ENCODE data around the gene STK38L. TPM values are rescaled to one million over a fixed set of nuclear protein-coding genes. Genes with fewer than 3 reads are reported as not detected.
A peak's percentile ranks its signal among the peaks of the same experiment; 100 is the strongest.
"Not testable (repeated sequence)": the region's sequence is repeated elsewhere in the genome, so short reads cannot be mapped to it uniquely, and the experiment has no call there.

Gene STK38L
- total RNA-seq, 1 experiment from 2014 or later = 39.6 TPM

DNA sequence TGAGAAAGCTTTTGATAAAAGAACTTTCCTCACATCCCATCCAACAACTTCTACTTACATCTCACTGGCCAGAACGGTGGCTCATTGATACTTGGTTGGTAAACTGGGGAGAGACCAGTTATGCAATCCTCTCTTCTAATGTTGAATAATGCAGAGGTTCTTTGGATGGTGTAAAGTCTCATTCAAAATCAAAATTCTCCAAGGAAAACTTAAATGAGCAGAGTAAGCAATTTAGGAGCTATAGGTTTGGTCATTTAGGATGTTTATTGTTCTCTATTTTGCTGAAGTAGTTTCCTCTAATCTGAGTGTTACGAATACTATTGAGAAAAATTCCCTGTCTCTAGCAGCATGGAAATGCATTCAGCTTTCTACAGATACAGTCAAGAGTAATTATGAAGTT lies 26.5 kb upstream of the STK38L start:
- no peak overlapping the region for H3K27ac ChIP-seq
- H3K27me3 ChIP-seq = no peaks in the 10 kb centered on the region
- H3K9me3 ChIP-seq (replicated peaks) = 0 out of 2 replicates have a peak, but pooled peaks cover 3% of the 10 kb centered on the region
- H3K4me3 ChIP-seq = no peak overlapping the region
- H3K36me3 ChIP-seq = no peaks in the 10 kb centered on the region
- H3K4me1 ChIP-seq = no peaks in the 10 kb centered on the region
- no peak for DNase-seq

DNA sequence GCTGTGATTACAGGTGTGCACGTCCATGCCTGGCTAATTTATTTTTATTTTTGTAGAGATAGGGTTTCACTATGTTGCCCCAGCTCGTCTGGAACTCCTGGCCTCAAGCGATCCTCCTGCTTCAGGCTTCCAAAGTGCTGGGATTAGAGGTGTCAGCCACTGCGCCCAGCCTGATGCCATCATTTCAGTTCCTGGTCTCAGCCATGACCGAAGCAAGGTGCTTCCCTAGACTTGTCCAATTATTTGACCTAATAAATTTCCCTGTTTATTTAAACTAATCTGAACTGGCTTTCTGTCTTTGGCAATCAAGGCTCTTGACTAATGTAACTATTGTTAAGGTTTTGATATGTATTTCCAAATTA lies 24.4 kb upstream of the STK38L start:
- DNase-seq = no peak
- Histone ChIP-seq H3K27me3 (no peaks in the 10 kb centered on the region), H3K4me3 (no peak overlapping the region), H3K4me1 (no peaks in the 10 kb centered on the region), H3K27ac (no peak overlapping the region), H3K36me3 (no peaks in the 10 kb centered on the region), H3K9me3 (replicated peaks) (0 out of 2 replicates have a peak, but pooled peaks cover 3% of the 10 kb centered on the region)

DNA sequence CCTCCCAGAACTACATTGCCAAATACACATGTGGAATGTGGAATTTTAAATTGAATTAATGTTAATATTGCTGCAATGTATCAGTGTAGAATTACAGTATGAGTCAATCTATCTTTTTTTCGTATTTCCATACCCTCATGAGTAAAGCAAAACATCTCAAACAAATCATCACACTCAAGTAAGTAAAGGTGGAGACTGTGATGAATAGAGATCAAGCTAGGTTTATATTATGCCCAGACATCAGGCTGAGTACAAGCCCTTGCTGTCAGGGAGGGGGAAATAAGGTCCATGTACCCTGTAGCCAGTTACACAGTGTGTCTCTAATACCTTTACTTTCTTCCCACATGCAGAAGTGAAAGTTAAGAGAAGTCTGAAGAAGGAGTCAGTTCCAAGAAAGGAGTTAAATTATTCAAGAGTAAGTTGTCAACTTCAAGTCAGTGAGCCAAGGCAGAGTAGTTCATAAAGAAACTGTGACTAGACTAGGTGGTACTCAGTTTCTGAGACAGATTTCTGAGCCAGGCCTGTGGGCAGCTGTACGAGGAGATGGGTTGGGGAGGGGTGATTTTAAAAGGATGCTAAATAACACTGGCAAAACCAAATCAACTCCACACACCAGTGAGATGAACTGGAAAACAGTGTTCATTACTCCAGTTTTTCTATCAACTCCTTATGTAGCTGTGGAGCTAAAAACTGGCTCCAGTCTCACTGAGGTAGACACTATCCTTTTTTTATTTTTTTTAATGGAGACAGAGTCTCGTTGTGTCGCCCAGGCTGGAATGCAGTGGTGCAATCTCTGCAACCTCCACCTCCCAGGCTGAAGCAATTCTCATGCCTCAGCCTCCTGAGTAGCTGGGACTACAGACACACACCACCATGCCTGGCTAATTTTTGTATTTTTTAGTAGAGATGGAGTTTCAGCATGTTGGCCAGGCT lies 23.8 kb upstream of the STK38L start:
- no peak overlapping the region for H3K27ac ChIP-seq
- no peak for DNase-seq
- H3K4me1 ChIP-seq = no peaks in the 10 kb centered on the region
- 0 out of 2 replicates have a peak, but pooled peaks cover 3% of the 10 kb centered on the region for H3K9me3 ChIP-seq (replicated peaks)
- H3K4me3 ChIP-seq = no peak overlapping the region
- H3K27me3 ChIP-seq = no peaks in the 10 kb centered on the region
- H3K36me3 ChIP-seq = no peaks in the 10 kb centered on the region

DNA sequence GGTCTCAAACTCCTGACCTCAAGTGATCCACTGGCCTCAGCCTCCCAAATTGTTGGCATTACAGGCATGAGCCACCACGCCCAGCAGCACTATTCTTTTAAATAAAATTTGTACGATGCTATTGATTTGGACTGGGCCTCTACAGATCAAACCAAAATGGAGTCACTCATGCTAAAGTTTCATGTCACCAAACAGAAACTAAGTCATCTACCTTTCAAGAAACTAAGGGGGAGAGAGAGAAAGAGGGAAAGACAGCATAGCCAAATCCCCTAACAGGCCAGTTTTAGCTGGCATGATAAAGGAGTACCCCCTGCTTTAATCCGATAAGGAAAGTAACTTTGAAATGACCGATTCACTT lies 23.1 kb upstream of the STK38L start:
- peaks cover 2% of the 10 kb centered on the region; the same call in 1 of the 2 replicates for H3K4me1 ChIP-seq
- H3K9me3 ChIP-seq (replicated peaks) = 0 out of 2 replicates have a peak, but pooled peaks cover 3% of the 10 kb centered on the region
- H3K36me3 ChIP-seq = no peaks in the 10 kb centered on the region
- no peak for DNase-seq
- H3K27ac ChIP-seq = no peak overlapping the region
- H3K27me3 ChIP-seq = no peaks in the 10 kb centered on the region
- no peak overlapping the region for H3K4me3 ChIP-seq

DNA sequence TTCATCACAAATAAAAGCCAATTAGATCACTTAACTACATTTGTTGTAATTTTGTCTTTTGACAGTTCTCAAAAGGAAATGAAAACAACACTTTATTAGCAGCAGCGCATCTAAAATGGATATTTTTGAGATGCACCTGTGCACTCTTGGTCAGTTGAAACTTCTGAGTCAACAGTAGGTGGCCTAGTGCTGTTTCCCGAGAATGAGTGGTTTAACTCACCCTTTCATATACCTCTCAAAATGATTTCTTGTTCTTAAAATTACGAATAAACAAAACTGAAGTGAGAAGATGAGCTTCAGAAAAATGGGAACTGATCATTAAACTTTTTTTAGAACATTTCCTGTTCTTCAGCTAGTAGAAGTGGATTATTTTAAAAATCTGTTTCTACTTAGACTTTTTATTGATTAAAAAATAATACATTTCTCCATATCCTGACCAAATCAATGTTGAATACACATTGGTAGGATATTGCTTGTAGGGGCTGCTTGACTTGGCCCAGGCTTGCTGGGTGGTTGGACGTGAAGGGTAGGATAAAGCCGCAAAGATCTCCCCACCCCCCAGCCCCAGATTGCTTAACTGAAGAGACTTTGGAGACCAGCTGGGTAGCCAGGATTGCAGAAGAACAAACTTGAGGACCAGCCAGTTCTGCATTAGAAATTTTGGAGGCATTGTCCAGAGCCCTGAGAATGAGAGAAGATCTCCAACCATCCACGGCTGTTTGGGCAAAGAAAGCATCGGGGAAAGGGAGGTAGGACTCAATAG lies 22.3 kb upstream of the STK38L start:
- peaks cover 10% of the 10 kb centered on the region for H3K4me1 ChIP-seq
- no peak for DNase-seq
- H3K4me3 ChIP-seq = no peak overlapping the region
- H3K9me3 ChIP-seq (replicated peaks) = 0 out of 2 replicates have a peak, but pooled peaks cover 3% of the 10 kb centered on the region
- H3K27ac ChIP-seq = no peak overlapping the region
- H3K36me3 ChIP-seq = no peaks in the 10 kb centered on the region
- no peaks in the 10 kb centered on the region for H3K27me3 ChIP-seq

DNA sequence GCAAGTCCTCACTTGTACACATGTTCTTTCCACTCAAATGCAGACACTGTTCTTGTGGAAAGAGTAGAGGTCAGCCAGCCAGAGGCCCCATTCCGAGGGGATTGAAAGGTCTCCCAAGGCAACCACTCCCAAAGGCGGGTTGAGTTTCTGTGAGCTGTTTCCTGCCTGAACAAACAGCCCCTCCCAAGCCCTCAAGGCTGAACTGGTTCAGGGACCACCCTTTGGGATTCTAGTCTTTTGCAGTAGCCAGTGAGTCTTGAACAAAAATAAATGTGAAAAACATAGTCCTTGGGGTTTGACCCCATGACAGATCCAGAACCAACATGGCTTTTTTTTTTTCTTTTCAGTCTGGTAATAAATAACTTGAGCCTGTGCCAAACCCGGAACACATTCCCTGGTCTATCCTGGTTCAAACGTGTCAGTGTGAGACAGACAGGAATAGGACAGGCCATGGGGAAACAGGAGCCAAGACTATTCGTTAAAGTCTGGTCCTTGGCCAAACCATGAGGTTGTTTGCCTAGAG lies 17.6 kb upstream of the STK38L start:
- Histone ChIP-seq H3K9me3 (replicated peaks) (0 out of 2 replicates have a peak, but pooled peaks cover 2% of the 10 kb centered on the region), H3K27me3 (no peaks in the 10 kb centered on the region), H3K27ac (peak overlapping the region; percentile 14; the same call in 1 of the 2 replicates), H3K4me1 (peaks cover 12% of the 10 kb centered on the region), H3K4me3 (peak overlapping the region; percentile 23), H3K36me3 (no peaks in the 10 kb centered on the region)
- DNase-seq = peak; percentile 58 to 69

DNA sequence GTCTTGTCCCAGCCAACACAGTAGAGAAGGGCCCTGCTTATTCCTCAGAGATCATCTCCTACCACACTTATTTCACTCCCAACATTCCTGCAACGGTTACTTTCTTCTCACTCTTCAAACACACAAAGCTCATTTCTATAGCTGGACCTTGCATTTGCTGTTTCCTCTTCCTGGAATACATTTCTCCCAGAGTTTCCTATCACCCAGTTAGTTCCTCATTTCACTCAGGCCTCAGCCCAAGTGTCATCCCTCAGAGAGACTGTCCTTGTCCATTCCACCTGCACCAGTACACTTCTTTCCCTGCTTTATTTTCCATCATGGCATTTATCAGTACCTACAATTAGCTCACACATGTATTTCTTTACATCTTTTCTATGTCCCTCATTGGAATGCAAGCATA lies 14.7 kb upstream of the STK38L start:
- Histone ChIP-seq H3K4me1 (peaks cover 12% of the 10 kb centered on the region), H3K36me3 (no peaks in the 10 kb centered on the region), H3K27me3 (no peaks in the 10 kb centered on the region), H3K9me3 (replicated peaks) (no peaks in the 10 kb centered on the region), H3K27ac (no peak overlapping the region), H3K4me3 (no peak overlapping the region)
- DNase-seq = no peak

DNA sequence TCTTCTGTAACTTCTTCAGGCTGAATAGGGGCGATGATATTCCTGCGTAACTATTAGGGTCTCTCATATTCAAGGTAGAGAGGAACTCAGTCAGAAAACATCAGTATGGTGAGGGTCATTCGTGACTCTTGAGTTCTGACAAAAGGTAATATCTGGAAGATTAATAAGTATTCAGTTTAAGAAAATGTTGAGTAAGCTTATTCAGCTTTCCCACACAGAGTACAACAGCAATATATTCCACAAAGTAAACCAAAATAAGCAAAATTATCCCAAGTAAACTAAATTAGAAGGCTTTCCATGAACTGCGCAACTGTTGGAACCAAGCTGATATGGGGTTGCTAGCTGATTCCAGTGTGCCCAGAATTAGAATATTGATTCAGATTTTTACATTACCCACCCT lies 12.7 kb upstream of the STK38L start:
- not testable (repeated sequence) for H3K27ac ChIP-seq; H3K27me3 ChIP-seq; H3K4me3 ChIP-seq; H3K4me1 ChIP-seq; H3K9me3 ChIP-seq (replicated peaks); DNase-seq; H3K36me3 ChIP-seq

DNA sequence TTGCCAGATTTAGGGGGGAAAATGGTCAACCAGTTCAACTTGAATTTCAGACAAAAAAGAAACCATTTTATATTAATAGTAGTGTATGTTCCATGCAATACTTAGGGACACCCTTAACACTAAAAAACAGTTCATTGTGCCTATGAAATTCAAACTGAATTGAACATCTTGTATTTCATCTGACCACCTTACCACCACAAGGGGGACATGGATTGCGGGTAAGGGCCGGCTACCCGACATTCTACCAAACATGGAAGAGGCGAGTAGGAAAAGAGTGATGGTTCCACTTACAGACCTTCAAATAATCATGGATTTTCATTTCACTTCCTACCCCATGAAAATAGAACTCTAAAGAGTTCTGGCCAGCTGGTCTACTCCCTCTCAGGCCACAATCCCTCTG lies 10.3 kb upstream of the STK38L start:
- no peaks in the 10 kb centered on the region for H3K36me3 ChIP-seq
- no peaks in the 10 kb centered on the region for H3K4me1 ChIP-seq
- H3K9me3 ChIP-seq (replicated peaks) = no peaks in the 10 kb centered on the region
- no peaks in the 10 kb centered on the region for H3K27me3 ChIP-seq
- DNase-seq = no peak
- no peak overlapping the region for H3K27ac ChIP-seq
- H3K4me3 ChIP-seq = no peak overlapping the region

DNA sequence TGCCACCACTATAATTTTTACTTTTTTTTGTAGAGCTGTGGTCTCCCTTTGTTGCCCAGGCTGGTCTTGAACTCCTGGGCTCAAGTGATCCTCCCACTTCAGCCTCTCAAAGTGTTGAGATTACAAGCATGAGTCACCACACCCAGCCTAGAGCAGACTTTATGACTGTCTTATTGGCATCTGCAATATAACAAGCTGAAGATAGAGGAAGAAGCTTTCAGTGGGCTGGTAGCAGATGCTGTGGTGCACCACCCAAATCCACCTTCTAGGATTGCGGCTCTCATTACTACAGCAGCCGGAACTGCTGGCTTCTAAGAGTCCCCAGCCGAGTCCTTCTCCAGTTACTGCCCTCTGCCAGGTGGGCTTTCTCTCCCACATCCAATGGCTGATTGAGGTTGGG lies 7.6 kb upstream of the STK38L start:
- Histone ChIP-seq H3K9me3 (replicated peaks) (no peaks in the 10 kb centered on the region), H3K27ac (no peak overlapping the region)
- no peak for DNase-seq

DNA sequence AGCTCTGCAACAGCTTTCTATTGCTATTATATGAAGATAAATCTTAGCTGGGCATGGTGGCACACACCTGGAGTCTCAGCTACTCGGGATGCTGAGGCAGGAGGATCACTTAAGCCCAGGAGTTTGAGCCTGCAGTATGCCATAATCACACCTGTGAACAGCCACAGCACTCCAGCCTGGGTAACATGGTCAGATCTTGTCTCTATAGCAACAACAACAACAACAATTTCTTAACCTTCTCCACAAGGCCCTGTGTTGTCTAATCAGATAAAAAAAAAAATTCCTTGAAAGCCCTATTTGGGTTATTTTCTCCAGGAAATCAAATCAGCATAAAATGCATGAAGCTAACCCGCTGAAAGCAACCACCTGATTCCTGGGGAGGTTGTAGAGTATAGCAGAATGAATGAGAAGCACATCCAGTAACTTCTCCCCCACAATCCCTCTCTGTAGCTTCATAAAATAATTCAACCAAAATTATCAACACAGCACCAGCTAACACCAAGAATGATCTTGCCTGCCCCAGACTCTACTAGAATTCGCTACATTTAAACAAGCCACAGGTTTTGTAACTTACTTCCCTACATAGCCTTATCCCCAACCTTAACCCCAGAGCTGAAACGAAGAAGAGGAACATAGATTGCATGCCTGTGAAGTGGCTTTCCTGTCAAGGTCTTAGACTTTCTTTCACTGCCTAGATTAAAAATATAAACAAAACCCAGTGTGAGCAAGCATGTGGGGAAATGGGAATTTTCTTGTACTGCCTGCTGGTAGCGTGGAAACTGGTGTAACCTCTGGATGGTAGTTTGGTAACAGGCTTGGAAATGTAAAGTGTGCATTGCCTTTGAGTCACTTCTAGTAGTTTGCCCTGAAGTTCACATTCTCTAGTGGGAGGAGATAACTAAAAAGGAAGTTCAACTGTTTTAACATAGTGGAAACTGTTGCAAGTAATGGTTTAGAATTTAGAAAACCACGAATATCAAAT lies 6.0 kb upstream of the STK38L start:
- H3K27ac ChIP-seq = no peak overlapping the region
- DNase-seq = no peak
- H3K4me3 ChIP-seq = no peak overlapping the region

More for the DNA sequence above, 7.6 kb upstream of the STK38L start:
- no peaks in the 10 kb centered on the region; the same call in 1 of the 2 replicates for H3K27me3 ChIP-seq
- no peaks in the 10 kb centered on the region for H3K36me3 ChIP-seq
- no peaks in the 10 kb centered on the region for H3K4me1 ChIP-seq
- no peak overlapping the region for H3K4me3 ChIP-seq

DNA sequence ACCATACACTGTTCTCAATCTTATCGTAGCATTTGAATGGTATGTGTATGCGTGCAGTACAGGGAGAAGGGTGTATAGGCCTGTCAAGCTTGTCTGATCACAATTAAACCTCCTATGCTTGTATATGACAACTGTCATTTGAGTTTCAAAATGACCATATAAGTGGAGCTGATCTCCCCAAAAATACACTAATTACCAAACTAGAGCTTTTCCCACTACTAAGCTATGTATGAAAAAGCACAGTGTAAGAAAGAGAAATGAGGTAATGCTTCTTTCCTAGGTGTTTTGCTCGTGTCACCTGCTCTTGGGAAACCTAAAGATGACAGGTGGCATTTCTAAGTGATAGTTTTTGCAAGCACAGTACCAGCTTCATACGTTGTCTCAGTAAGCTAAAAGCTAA lies 1.1 kb upstream of the STK38L start:
- Histone ChIP-seq H3K4me1 (peaks cover 7% of the 10 kb centered on the region; the same call in 1 of the 2 replicates), H3K4me3 (no peak overlapping the region), H3K9me3 (replicated peaks) (no peaks in the 10 kb centered on the region), H3K36me3 (no peaks in the 10 kb centered on the region), H3K27ac (no peak overlapping the region), H3K27me3 (no peaks in the 10 kb centered on the region; the same call in 1 of the 2 replicates)
- no peak for DNase-seq

More for the DNA sequence above, 6.0 kb upstream of the STK38L start:
- Histone ChIP-seq H3K27me3 (no peaks in the 10 kb centered on the region; the same call in 1 of the 2 replicates), H3K4me1 (no peaks in the 10 kb centered on the region), H3K36me3 (no peaks in the 10 kb centered on the region), H3K9me3 (replicated peaks) (no peaks in the 10 kb centered on the region)

DNA sequence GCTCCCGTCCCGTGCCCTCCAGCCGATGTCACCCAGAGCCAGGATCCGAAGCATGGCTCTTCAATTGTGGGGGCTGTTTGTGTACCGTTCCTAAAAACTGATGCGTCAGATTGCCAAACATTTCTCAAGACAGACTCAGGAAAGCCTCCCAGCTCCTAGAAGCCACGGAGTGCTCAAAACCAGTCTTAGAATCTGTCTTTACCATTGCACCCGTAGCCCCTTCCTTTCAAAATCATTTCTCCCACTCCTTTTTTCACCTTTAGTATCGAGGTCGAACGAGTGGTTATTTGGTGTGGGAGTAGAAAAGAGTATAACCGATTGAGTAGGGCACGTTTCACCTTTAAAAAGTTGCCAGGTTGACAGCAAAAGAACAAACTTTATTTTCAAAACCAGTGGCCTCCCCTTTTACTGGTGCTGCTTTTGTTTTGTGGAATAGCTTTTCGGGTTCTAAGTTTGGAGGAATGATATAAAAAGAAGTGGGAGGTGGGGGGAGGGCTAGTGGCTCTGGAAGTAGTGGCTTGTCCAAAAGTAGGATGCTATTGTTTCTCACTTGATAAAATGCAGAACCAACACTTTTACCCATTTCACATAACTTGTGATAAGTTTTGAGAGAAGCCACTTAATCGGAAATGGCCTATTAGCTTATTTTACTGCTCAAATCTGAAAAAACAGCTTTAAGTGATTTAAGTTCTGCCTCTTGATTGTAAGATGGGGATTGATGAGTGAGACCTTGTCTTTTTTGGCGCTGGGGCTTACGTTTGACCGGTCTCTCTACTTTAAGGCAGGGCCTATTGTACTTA lies 803 bp downstream of the STK38L start:
- Histone ChIP-seq H3K36me3 (no peaks in the 10 kb centered on the region), H3K27ac (peak overlapping the region; percentile 54)

More for the DNA sequence above, 803 bp downstream of the STK38L start:
- Histone ChIP-seq H3K4me3 (peak overlapping the region; percentile 78), H3K27me3 (no peaks in the 10 kb centered on the region), H3K4me1 (peaks cover 7% of the 10 kb centered on the region; the same call in 1 of the 2 replicates), H3K9me3 (replicated peaks) (no peaks in the 10 kb centered on the region)
- peak in 1 of 2 experiments; percentile 36 for DNase-seq
